GM23338 (cell line): ENCODE measurements around the gene GPN3. TPM values are rescaled to one million over a fixed set of nuclear protein-coding genes. Genes with fewer than 3 reads are reported as not detected.

Source experiments
- ATAC-seq: fragments of 200-7000 bp; cut with Tn5 transposase; 3 replicates; pipeline ENCODE4 v1.9.1; 2020
- DNase-seq: peaks from one replicate; pipeline ENCODE4 v3.0.0-alpha.2; 2015; ENCODE audit warnings: low spot score
- H2AFZ ChIP-seq: fragments of 200-600 bp; sonication (generic); 2 replicates; pipeline ENCODE4 v1.8.0; 2016; ENCODE audit warnings: antibody characterized with exemption, mild to moderate bottlenecking, moderate library complexity
- H3F3A ChIP-seq: fragments of 200-600 bp; sonication (generic); replicated peaks from 2 replicates; pipeline ENCODE4 v1.8.0; 2017; ENCODE audit warnings: antibody characterized with exemption, mixed run types, low read depth
- H3K27ac ChIP-seq: fragments of 200-600 bp; sonication (generic); 2 replicates; pipeline ENCODE4 v1.6.1; 2016; ENCODE audit warnings: low read depth
- H3K27me3 ChIP-seq: fragments of 200-600 bp; sonication (generic); 2 replicates; pipeline ENCODE4 v1.8.0; 2016; ENCODE audit warnings: mild to moderate bottlenecking, mixed run types, moderate library complexity; ENCODE audit not compliant: insufficient read depth
- H3K36me3 ChIP-seq: fragments of 200-600 bp; sonication (generic); 2 replicates; pipeline ENCODE4 v1.8.0; 2016; ENCODE audit warnings: mild to moderate bottlenecking; ENCODE audit not compliant: insufficient read depth
- H3K4me1 ChIP-seq: fragments of 200-600 bp; sonication (generic); 2 replicates; pipeline ENCODE4 v1.8.0; 2016; ENCODE audit warnings: mild to moderate bottlenecking, moderate library complexity; ENCODE audit not compliant: insufficient read depth
- H3K4me2 ChIP-seq: fragments of 200-600 bp; sonication (generic); 2 replicates; pipeline ENCODE4 v1.7.1; 2017; ENCODE audit warnings: mixed run types
- H3K4me3 ChIP-seq: fragments of 200-600 bp; sonication (generic); 2 replicates; pipeline ENCODE4 v1.6.1; 2016; ENCODE audit warnings: mixed run types
- H3K79me2 ChIP-seq: fragments of 200-600 bp; sonication (generic); replicated peaks from 2 replicates; pipeline ENCODE4 v1.8.0; 2017; ENCODE audit warnings: mild to moderate bottlenecking; ENCODE audit not compliant: insufficient read depth
- H3K9me2 ChIP-seq: fragments of 200-600 bp; sonication (generic); 2 replicates; pipeline ENCODE4 v1.8.0; 2017; ENCODE audit not compliant: insufficient read depth
- H4K20me1 ChIP-seq: fragments of 200-600 bp; sonication (generic); replicated peaks from 2 replicates; pipeline ENCODE4 v1.8.0; 2017; ENCODE audit warnings: mild to moderate bottlenecking; ENCODE audit not compliant: insufficient read depth
- H3K27ac Mint-ChIP-seq: 2 replicates; pipeline ENCODE4 v1.8.0; 2020; ENCODE audit warnings: inconsistent platforms, mild to moderate bottlenecking, moderate library complexity, mixed read lengths
- H3K27me3 Mint-ChIP-seq: 3 replicates; pipeline ENCODE4 v1.8.0; 2022; ENCODE audit warnings: low read depth, mild to moderate bottlenecking, moderate library complexity, mixed read lengths, inconsistent platforms; ENCODE audit not compliant: insufficient read depth, poor library complexity
- H3K36me3 Mint-ChIP-seq: 3 replicates; pipeline ENCODE4 v1.8.0; 2021; ENCODE audit warnings: low read depth, mild to moderate bottlenecking, inconsistent platforms, moderate library complexity, mixed read lengths
- H3K4me1 Mint-ChIP-seq: 3 replicates; pipeline ENCODE4 v1.8.0; 2020; ENCODE audit warnings: mild to moderate bottlenecking, inconsistent platforms, mixed read lengths
- H3K4me3 Mint-ChIP-seq: 3 replicates; pipeline ENCODE4 v1.8.0; 2021; ENCODE audit warnings: moderate library complexity, mild to moderate bottlenecking, inconsistent platforms, mixed read lengths
- H3K9me3 Mint-ChIP-seq: 3 replicates; pipeline ENCODE4 v1.8.0; 2020; ENCODE audit warnings: moderate library complexity, mild to moderate bottlenecking, inconsistent platforms, mixed read lengths
- CTCF ChIP-seq, 2 experiments: fragments of 200-600 bp in 1 of 2; sonication (generic) in 1 of 2; conservative IDR thresholded peaks; 2 replicates each; pipeline versions ENCODE4 v1.5.1 to v1.6.1; 2016 to 2017; ENCODE audit warnings: antibody characterized with exemption in 2 of 2, low read depth in 2 of 2, mild to moderate bottlenecking in 2 of 2, moderate library complexity in 1 of 2
- EZH2 ChIP-seq: fragments of 200-600 bp; sonication (generic); IDR thresholded peaks from one replicate; pipeline ENCODE4 v1.8.0; 2017; ENCODE audit warnings: antibody characterized with exemption, mild to moderate bottlenecking, low read depth; ENCODE audit not compliant: unreplicated experiment
- EZH2phosphoT487 ChIP-seq: fragments of 200-600 bp; sonication (generic); IDR thresholded peaks from one replicate; pipeline ENCODE4 v1.8.1; 2018; ENCODE audit warnings: antibody characterized with exemption; ENCODE audit not compliant: unreplicated experiment
- JUNB ChIP-seq: IDR thresholded peaks from one replicate; pipeline ENCODE4 v1.6.1; 2016; ENCODE audit warnings: antibody characterized with exemption; ENCODE audit not compliant: unreplicated experiment
- POLR2AphosphoS5 ChIP-seq: IDR thresholded peaks from 2 replicates; pipeline ENCODE4 v1.6.1; 2016; ENCODE audit warnings: antibody characterized with exemption, low read depth
- REST ChIP-seq: IDR thresholded peaks from one replicate; pipeline ENCODE4 v1.6.1; 2018; ENCODE audit warnings: antibody characterized with exemption; ENCODE audit not compliant: unreplicated experiment
- STAT1 ChIP-seq: IDR thresholded peaks from one replicate; pipeline ENCODE4 v1.6.1; 2016; ENCODE audit warnings: antibody characterized with exemption; ENCODE audit not compliant: unreplicated experiment
- ZNF114 ChIP-seq: fragments of 250-450 bp; sonication (Bioruptor Pico); IDR thresholded peaks from 2 replicates; pipeline ENCODE4 v1.5.0; 2020; ENCODE audit warnings: mild to moderate bottlenecking, moderate library complexity
- ZNF331 ChIP-seq: fragments of 250-450 bp; sonication (Bioruptor Pico); IDR thresholded peaks from 2 replicates; pipeline ENCODE4 v1.5.0; 2020; ENCODE audit warnings: low read depth, mild to moderate bottlenecking, moderate library complexity
- ZNF462 ChIP-seq: fragments of 250-450 bp; sonication (Bioruptor Pico); IDR thresholded peaks from 2 replicates; pipeline ENCODE4 v1.5.0; 2020; ENCODE audit warnings: mild to moderate bottlenecking, moderate library complexity
- polyA plus RNA-seq: library from polyadenylated mRNA; unstranded; fragments of >200 nt; fragmentation: Nextera tagmentation; extraction: Ambion mirVana; gene quantifications from 2 replicates; pipeline ENCODE4 v1.2.1, GENCODE V29; 2016
- total RNA-seq: library from RNA; depleted of rRNA; stranded (reverse); fragments of >200 nt; shearing (Covaris generic); gene quantifications from 2 replicates; pipeline ENCODE4 v1.2.3, GENCODE V29; 2014

The GPN3 gene
- total and polyA plus RNA-seq, 2 experiments from 2014 or later, result 45.0 to 108 TPM

- 0 out of 2 replicates have a peak, but pooled peaks cover 2% of the 10 kb centered on the region for H4K20me1 ChIP-seq
- 0 out of 2 replicates have a peak overlapping the region, but pooled peaks have one; percentile 30 for H3K27ac ChIP-seq
- H3K36me3 ChIP-seq, result no peaks in the 10 kb centered on the region
- H3K9me2 ChIP-seq, result peaks cover 10% of the 10 kb centered on the region
- H3K79me2 ChIP-seq, result peaks cover 30% of the 10 kb centered on the region
- H3K27me3 ChIP-seq, result peaks cover 19% of the 10 kb centered on the region
- Mint-ChIP-seq H3K4me3 (no peak overlapping the region; the same call in 2 of the 3 replicates), H3K4me1 (peaks cover 6% of the 10 kb centered on the region), H3K27me3 (peaks cover 21% of the 10 kb centered on the region), H3K36me3 (peaks cover 28% of the 10 kb centered on the region), H3K27ac (peak overlapping the region; percentile 19; the same call in 1 of the 2 replicates), H3K9me3 (peaks cover 19% of the 10 kb centered on the region)
- H3K4me3 ChIP-seq, result no peak overlapping the region
- DNase-seq, result no peak
- peaks cover 6% of the 10 kb centered on the region; the same call in 1 of the 2 replicates for H3K4me1 ChIP-seq
- ATAC-seq, result no peak
- TF ChIP-seq EZH2 (no peak), ZNF331 (CRISPR knock-in tag) (no peak), POLR2AphosphoS5 (no peak), ZNF114 (no peak), CTCF (conservative IDR thresholded peaks at IDR 0.05; ENCODE audit: low read depth in 2 of 2) (no peak), STAT1 (no peak), REST (no peak), EZH2phosphoT487 (no peak), ZNF462 (CRISPR knock-in tag) (no peak), JUNB (no peak)
- H3F3A ChIP-seq, result no peaks in the 10 kb centered on the region
- H2AFZ ChIP-seq, result no peak overlapping the region
- no peak overlapping the region for H3K4me2 ChIP-seq
Observed at GRCh38 chr12:110498984-110499706, 31.1 kb upstream of the GPN3 start.
